Stimulated activated CD4-positive, alpha-beta T cell treated with anti-CD3 and anti-CD28 coated beads, Interleukin-15, amount 100 ng/mL, for 1 hour (primary cell): ENCODE measurements around the gene TACSTD2.
"Not testable (repeated sequence)": the region's sequence is repeated elsewhere in the genome, so short reads cannot be mapped to it uniquely, and the experiment has no call there.

Experiments used
- DNase-seq, 2 donors: peaks; one replicate each; pipeline ENCODE4 v3.0.0-alpha.2; 2020; ENCODE audit warnings: low read depth in 1 of 2, low spot score in 1 of 2

TACSTD2 gene, protein sequence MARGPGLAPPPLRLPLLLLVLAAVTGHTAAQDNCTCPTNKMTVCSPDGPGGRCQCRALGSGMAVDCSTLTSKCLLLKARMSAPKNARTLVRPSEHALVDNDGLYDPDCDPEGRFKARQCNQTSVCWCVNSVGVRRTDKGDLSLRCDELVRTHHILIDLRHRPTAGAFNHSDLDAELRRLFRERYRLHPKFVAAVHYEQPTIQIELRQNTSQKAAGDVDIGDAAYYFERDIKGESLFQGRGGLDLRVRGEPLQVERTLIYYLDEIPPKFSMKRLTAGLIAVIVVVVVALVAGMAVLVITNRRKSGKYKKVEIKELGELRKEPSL

GRCh38 chr1:58576727-58577653 lies at the start of gene TACSTD2:
Gene TACSTD2, minus strand, starts transcription at chr1:58577252. Its CDS starts 96 bp downstream, at chr1:58577156.
- no peak for DNase-seq

DNA sequence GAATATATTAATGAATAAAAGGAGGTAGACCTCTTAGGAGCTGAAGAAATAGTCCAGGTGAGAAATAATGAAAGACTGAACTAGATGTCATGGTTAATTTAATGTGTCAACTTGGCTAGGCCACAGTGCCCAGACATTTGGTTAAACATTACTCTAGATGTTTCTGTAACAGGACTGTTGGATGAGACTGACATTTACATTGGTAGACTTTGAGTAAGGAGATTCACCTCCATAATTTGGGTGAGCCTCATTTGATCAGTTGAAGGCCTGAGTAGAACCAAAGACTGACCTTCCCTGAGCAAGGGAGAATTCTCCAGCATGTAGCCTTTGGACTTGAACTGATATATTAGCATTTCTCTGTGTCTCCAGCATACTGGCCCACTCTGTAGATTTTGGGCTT lies 49.2 kb upstream of the TACSTD2 start:
- DNase-seq, result no peak

GRCh38 chr1:58623259-58623658 lies 46.2 kb upstream of the TACSTD2 start:
- not testable (repeated sequence) for DNase-seq

DNA sequence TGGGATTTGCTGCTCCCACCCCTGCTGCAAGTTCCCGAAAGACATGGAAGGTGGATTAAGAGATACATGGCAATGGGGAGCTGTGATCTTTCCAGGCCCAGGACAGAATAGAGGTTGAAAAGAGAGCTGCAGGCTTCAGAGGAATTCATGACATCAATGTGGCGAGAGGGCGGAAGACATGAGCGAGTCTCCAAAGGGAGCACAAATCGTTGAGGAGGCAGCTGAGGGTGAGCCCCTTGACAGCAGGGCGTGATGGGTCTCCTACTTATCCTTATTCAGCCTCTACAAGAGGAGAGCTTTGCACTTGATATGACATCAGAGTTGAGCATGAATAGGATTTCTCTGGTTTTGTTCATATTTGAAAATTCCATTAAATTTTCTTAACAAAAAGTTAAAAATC lies 45.5 kb upstream of the TACSTD2 start:
- no peak for DNase-seq

- DNase-seq, result no peak
Observed at GRCh38 chr1:58621391-58621790, 44.3 kb upstream of the TACSTD2 start.

GRCh38 chr1:58620926-58621325 lies 43.9 kb upstream of the TACSTD2 start:
- no peak for DNase-seq

GRCh38 chr1:58620259-58620658 lies 43.2 kb upstream of the TACSTD2 start:
- DNase-seq, result no peak

- DNase-seq, result no peak
Observed at GRCh38 chr1:58619286-58620054, 42.4 kb upstream of the TACSTD2 start.

GRCh38 chr1:58618303-58618702 lies 41.3 kb upstream of the TACSTD2 start:
- DNase-seq, result no peak

GRCh38 chr1:58611861-58612385 lies 34.9 kb upstream of the TACSTD2 start:
- DNase-seq, result no peak

- DNase-seq, result no peak
Observed at GRCh38 chr1:58608945-58609344, 31.9 kb upstream of the TACSTD2 start.

DNA sequence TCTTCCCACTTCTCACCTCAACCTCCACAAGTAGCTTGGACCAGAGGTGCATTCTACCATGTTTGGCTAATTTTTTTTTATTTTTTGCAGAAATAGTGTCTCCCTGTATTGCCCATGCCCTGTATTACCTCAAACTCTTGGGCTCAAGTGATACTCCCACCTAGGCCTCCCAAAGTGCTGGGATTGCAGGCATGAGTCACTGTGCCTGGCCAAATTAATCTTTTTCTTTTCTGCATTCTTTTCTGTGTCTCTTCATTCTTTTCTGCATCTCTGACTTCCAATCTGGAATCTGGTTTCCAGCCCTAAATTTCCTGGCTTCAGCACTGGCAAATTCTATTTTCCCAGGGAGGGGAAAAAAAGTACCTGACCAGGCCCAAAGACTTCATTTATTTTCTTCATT lies 31.2 kb upstream of the TACSTD2 start:
- DNase-seq, result no peak

DNA sequence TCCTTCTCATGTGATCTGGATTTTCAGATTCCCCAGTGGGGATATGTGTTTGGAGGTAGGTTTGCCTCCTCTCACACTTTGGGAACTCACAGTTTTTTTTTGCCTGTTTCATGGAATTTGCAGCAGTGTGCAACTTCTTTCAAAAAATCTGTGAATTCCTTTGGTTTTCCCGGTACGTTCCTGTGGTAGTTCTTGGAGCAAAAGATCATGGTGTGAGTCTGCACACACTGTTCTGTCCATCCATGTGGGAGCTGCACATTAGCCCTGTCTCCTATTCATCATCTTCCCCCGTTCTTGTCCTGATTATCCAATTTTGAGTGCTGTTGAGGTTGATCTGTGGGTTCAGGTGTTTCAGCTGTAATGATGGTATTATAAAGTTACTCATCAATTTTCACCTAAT lies 30.3 kb upstream of the TACSTD2 start:
- DNase-seq, result no peak

- not testable (repeated sequence) for DNase-seq
Observed at GRCh38 chr1:58601921-58602320, 24.9 kb upstream of the TACSTD2 start.

- no peak for DNase-seq
Observed at GRCh38 chr1:58597996-58598395, 20.9 kb upstream of the TACSTD2 start.

- DNase-seq, result no peak
Observed at GRCh38 chr1:58597076-58597475, 20.0 kb upstream of the TACSTD2 start.

GRCh38 chr1:58596631-58597052 lies 19.6 kb upstream of the TACSTD2 start:
- DNase-seq, result no peak

- no peak for DNase-seq
Observed at GRCh38 chr1:58594546-58594945, 17.5 kb upstream of the TACSTD2 start.

- DNase-seq, result no peak
Observed at GRCh38 chr1:58592522-58593134, 15.6 kb upstream of the TACSTD2 start.

- no peak for DNase-seq
Observed at GRCh38 chr1:58591806-58592205, 14.8 kb upstream of the TACSTD2 start.

DNA sequence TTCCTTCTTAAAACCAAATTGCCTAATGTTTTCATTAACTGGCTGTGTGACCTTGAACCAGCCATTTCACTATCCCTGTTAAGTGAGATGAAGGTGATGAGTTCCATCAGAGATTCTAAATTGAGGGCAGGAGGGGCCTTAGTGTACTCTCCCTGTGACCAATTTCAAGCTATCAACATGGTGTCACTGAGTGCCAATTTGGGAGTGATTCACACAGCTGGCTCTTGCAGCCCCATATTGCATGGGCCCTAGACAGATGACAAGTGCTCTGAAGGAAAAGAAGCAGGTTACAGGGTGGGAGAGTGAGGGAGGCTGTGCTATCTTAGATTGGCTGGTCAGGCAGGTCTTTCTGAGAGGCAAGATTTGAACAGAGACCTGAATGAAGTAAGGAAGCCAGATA lies 13.0 kb upstream of the TACSTD2 start:
- DNase-seq, result no peak
